Liver (tissue), 3 donors: ENCODE results near the gene EDEM1.

Experiments
- CTCF ChIP-seq: fragments of 150-350 bp; IDR thresholded peaks from 2 replicates; pipeline ENCODE4 v1.5.1; 2017; ENCODE audit warnings: improper control_type of control experiment, low read depth, low read length; ENCODE audit not compliant: missing input control
- GABPA ChIP-seq, 2 donors: IDR thresholded peaks in 1 of 2; conservative IDR thresholded peaks in 1 of 2; 2 replicates each; pipeline ENCODE4 v1.6.1; 2016; ENCODE audit warnings: antibody characterized with exemption in 2 of 2, mild to moderate bottlenecking in 1 of 2, moderate library complexity in 1 of 2
- NR2F2 ChIP-seq: IDR thresholded peaks from 2 replicates; pipeline ENCODE4 v1.6.1; 2016; ENCODE audit warnings: antibody characterized with exemption
- RAD21 ChIP-seq, 2 donors: IDR thresholded peaks; 2 replicates each; pipeline ENCODE4 v1.6.1; 2016; ENCODE audit warnings: antibody characterized with exemption in 2 of 2, mild to moderate bottlenecking in 2 of 2
- REST ChIP-seq: IDR thresholded peaks from 2 replicates; pipeline ENCODE4 v1.6.1; 2016; ENCODE audit warnings: antibody characterized with exemption, mild to moderate bottlenecking
- TF ChIP-seq, protein P1 (sequence below): IDR thresholded peaks from 2 replicates; pipeline ENCODE4 v1.6.1; 2016; ENCODE audit warnings: antibody characterized with exemption
- TF ChIP-seq, protein P2 (sequence below): IDR thresholded peaks from 2 replicates; pipeline ENCODE4 v1.6.1; 2016; ENCODE audit warnings: antibody characterized with exemption
- donor health status: healthy.
- donor health status: healthy.

DNA sequence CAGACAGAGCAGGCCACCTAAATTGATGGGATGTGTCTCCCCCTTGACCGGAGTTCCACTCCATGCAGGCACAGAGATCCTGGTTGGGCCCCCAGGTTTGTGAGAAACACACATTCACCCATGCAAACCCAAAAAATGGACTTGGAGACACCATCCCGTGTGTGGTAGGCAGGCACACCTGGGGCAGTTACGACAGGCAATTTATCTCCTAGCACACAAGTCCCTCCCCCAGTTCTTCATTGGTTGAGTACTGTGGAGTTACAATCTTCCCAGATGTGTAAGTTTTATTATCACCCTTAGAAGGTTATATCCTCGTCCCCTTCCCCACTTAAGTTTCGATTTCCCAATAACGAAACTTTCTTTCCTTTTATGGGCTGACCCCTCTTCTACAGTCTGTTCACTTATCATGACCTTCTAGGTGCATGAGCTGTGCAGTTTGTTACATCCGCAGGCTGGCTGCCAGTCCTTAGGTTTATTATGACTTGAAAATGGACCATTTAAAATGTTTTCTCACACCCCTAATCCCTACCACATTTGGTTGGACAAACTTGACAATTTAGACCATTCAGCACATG is 38.1 kb upstream of the EDEM1 start:
- TF ChIP-seq CTCF (no peak), NR2F2 (no peak), RAD21 (IDR thresholded peaks at IDR 0.05) (no peak), GABPA (IDR thresholded peaks at IDR 0.05 in 1 of 2, conservative IDR thresholded peaks at IDR 0.05 in 1 of 2) (no peak), REST (no peak)
- TF ChIP-seq, protein P1, sequence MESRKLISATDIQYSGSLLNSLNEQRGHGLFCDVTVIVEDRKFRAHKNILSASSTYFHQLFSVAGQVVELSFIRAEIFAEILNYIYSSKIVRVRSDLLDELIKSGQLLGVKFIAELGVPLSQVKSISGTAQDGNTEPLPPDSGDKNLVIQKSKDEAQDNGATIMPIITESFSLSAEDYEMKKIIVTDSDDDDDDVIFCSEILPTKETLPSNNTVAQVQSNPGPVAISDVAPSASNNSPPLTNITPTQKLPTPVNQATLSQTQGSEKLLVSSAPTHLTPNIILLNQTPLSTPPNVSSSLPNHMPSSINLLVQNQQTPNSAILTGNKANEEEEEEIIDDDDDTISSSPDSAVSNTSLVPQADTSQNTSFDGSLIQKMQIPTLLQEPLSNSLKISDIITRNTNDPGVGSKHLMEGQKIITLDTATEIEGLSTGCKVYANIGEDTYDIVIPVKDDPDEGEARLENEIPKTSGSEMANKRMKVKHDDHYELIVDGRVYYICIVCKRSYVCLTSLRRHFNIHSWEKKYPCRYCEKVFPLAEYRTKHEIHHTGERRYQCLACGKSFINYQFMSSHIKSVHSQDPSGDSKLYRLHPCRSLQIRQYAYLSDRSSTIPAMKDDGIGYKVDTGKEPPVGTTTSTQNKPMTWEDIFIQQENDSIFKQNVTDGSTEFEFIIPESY, result no peak
- TF ChIP-seq, protein P2, sequence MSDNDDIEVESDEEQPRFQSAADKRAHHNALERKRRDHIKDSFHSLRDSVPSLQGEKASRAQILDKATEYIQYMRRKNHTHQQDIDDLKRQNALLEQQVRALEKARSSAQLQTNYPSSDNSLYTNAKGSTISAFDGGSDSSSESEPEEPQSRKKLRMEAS, result no peak
